Tibial nerve (tissue), 4 donors: ENCODE results near the gene MT4. TPM values are rescaled to one million over a fixed set of nuclear protein-coding genes. Genes with fewer than 3 reads are reported as not detected.

Source experiments
- DNase-seq, 2 donors: peaks; one replicate each; pipeline ENCODE4 v3.0.0-alpha.2; 2019; ENCODE audit warnings: low spot score in 2 of 2
- H3K27ac ChIP-seq, 4 donors: fragments of 200-600 bp; sonication (generic) in 3 of 4; one replicate each; pipeline ENCODE4 v1.5.1; 2017 to 2019; ENCODE audit warnings: mild to moderate bottlenecking in 1 of 4
- H3K27me3 ChIP-seq, 2 donors: fragments of 200-600 bp; sonication (generic) in 1 of 2; one replicate each; pipeline versions ENCODE4 v1.5.1 to v1.6.0; 2017 to 2019
- H3K36me3 ChIP-seq, 3 donors: fragments of 200-600 bp; sonication (generic); one replicate each; pipeline ENCODE4 v1.5.1; 2018 to 2019
- H3K4me1 ChIP-seq, 4 donors: fragments of 200-600 bp; sonication (generic) in 3 of 4; one replicate each; pipeline ENCODE4 v1.5.1; 2017 to 2019
- H3K4me3 ChIP-seq, 4 donors: fragments of 200-600 bp; sonication (generic) in 3 of 4; one replicate each; pipeline ENCODE4 v1.5.1; 2017 to 2019; ENCODE audit warnings: mild to moderate bottlenecking in 1 of 4, moderate library complexity in 1 of 4
- H3K9me3 ChIP-seq, 4 donors: fragments of 200-600 bp; sonication (generic) in 3 of 4; one replicate each; pipeline ENCODE4 v1.5.1; 2017 to 2019
- CTCF ChIP-seq, 5 experiments: fragments of 200-600 bp in 3 of 5; fragments of 450-650 bp in 2 of 5; sonication (generic) in 3 of 5; IDR thresholded peaks; one replicate each; pipeline ENCODE4 v1.5.1; 2016 to 2019; ENCODE audit warnings: antibody characterized with exemption in 5 of 5, mild to moderate bottlenecking in 3 of 5, moderate library complexity in 2 of 5
- EP300 ChIP-seq, 2 donors: sonication (generic); formaldehyde crosslinking; IDR thresholded peaks; one replicate each; pipeline ENCODE4 v1.6.1; 2017; ENCODE audit warnings: antibody characterized with exemption in 2 of 2, mild to moderate bottlenecking in 1 of 2
- POLR2A ChIP-seq, 2 donors: fragments of 450-650 bp; IDR thresholded peaks; one replicate each; pipeline ENCODE4 v1.6.1; 2017; ENCODE audit warnings: antibody characterized with exemption in 2 of 2, mild to moderate bottlenecking in 2 of 2, moderate library complexity in 2 of 2
- WGBS, 2 donors: methylation state at CpG; one replicate each; pipeline ENCODE4 v1.1.5; 2018; 5-methylcytosine and 5-hydroxymethylcytosine counted together
- total RNA-seq, 4 donors: library from RNA; depleted of rRNA; stranded (reverse); fragments of >200 nt; gene quantifications; one replicate each; pipeline ENCODE4 v1.1.0, GENCODE V29; 2016

MT4 gene
- total RNA-seq, 4 donors from 2014 or later = not detected

GRCh38 chr16:56591377-56592060 is 26.6 kb downstream of the MT4 start:
- Histone ChIP-seq H3K4me3 (no peak overlapping the region), H3K9me3 (no peaks in the 10 kb centered on the region), H3K4me1 (peaks cover 0 to 22% (median 4%) of the 10 kb centered on the region in 4 donors), H3K36me3 (no peaks in the 10 kb centered on the region), H3K27me3 (peaks cover 0 to 26% of the 10 kb centered on the region in 2 donors), H3K27ac (peak overlapping the region in 1 of 4 donors; percentile 87)
- 53% methylated on average over 4 of the region's 4 CpGs for WGBS, 2 donors
- TF ChIP-seq POLR2A (IDR thresholded peaks at IDR 0.05) (no peak), EP300 (IDR thresholded peaks at IDR 0.05) (no peak)
- DNase-seq = no peak

GRCh38 chr16:56593573-56594291 is 28.9 kb downstream of the MT4 start:
- Histone ChIP-seq H3K27me3 (peaks cover 0 to 14% of the 10 kb centered on the region in 2 donors), H3K27ac (no peak overlapping the region), H3K9me3 (no peaks in the 10 kb centered on the region), H3K4me1 (peaks cover 0 to 21% (median 4%) of the 10 kb centered on the region in 4 donors), H3K36me3 (no peaks in the 10 kb centered on the region), H3K4me3 (no peak overlapping the region)
- TF ChIP-seq POLR2A (IDR thresholded peaks at IDR 0.05) = no peak
- TF ChIP-seq EP300 (IDR thresholded peaks at IDR 0.05) = no peak
- no peak for TF ChIP-seq CTCF (IDR thresholded peaks at IDR 0.05)
- no peak for DNase-seq
- WGBS, 2 donors = 76 to 94% methylated on average over 6 of the region's 6 CpGs

- Histone ChIP-seq H3K36me3 (no peaks in the 10 kb centered on the region), H3K27ac (no peak overlapping the region), H3K4me3 (no peak overlapping the region), H3K9me3 (no peaks in the 10 kb centered on the region), H3K27me3 (peaks cover 0 to 11% of the 10 kb centered on the region in 2 donors), H3K4me1 (peaks cover 0 to 16% (median 2%) of the 10 kb centered on the region in 4 donors)
- TF ChIP-seq CTCF (IDR thresholded peaks at IDR 0.05) (no peak), EP300 (IDR thresholded peaks at IDR 0.05) (no peak), POLR2A (IDR thresholded peaks at IDR 0.05) (no peak)
- DNase-seq = no peak
- WGBS, 2 donors = 94 to 96% methylated on average over 5 of the region's 5 CpGs
Observed at GRCh38 chr16:56594292-56594619, 29.4 kb downstream of the MT4 start.

- WGBS, 2 donors = 31% methylated on average over 8 of the region's 8 CpGs
- Histone ChIP-seq H3K27me3 (no peaks in the 10 kb centered on the region), H3K4me3 (no peak overlapping the region), H3K4me1 (peaks cover 0 to 3% (median 0%) of the 10 kb centered on the region in 4 donors), H3K27ac (peak overlapping the region in 2 of 4 donors; percentile 32 to 52), H3K36me3 (no peaks in the 10 kb centered on the region), H3K9me3 (no peaks in the 10 kb centered on the region)
- peak in 1 of 2 donors; percentile 49 for DNase-seq
- TF ChIP-seq EP300 (IDR thresholded peaks at IDR 0.05) (peak in 1 of 2 donors; percentile 59), POLR2A (IDR thresholded peaks at IDR 0.05) (no peak), CTCF (IDR thresholded peaks at IDR 0.05) (peak; percentile 50 to 75 (median 68))
Observed at GRCh38 chr16:56600398-56600999, 35.6 kb downstream of the MT4 start.

- no peaks in the 10 kb centered on the region for H3K27me3 ChIP-seq
- no peak overlapping the region for H3K4me3 ChIP-seq
- H3K36me3 ChIP-seq = no peaks in the 10 kb centered on the region
- H3K27ac ChIP-seq = peak overlapping the region in 1 of 4 donors; percentile 52
- H3K4me1 ChIP-seq = peaks cover 0 to 11% (median 3%) of the 10 kb centered on the region in 4 donors
- DNase-seq = no peak
- 56 to 57% methylated on average over 9 of the region's 9 CpGs for WGBS, 2 donors
- H3K9me3 ChIP-seq = no peaks in the 10 kb centered on the region
- TF ChIP-seq CTCF (IDR thresholded peaks at IDR 0.05) (no peak), POLR2A (IDR thresholded peaks at IDR 0.05) (no peak), EP300 (IDR thresholded peaks at IDR 0.05) (no peak)
Observed at GRCh38 chr16:56601325-56601724, 36.5 kb downstream of the MT4 start.
